Endothelial cell of umbilical vein (primary cell): Measurements from ENCODE around the gene AMIGO2. TPM values are rescaled to one million over a fixed set of nuclear protein-coding genes. Genes with fewer than 3 reads are reported as not detected.

ENCODE experiments used
- BruUV-seq: library from RNA; stranded (reverse); fragments of 400-500 nt; replicated peaks from 2 replicates; lab custom pipeline; 2021; lab: Mats Ljungman, UMichigan
- CTCF ChIA-PET: fragments of 300-600, 350-600 bp; sonication (Branson Sonifier 250); formaldehyde crosslinking; loops from one replicate; lab custom pipeline; 2021; ENCODE audit warnings: antibody characterized with exemption, inconsistent platforms; lab: Charles Lee
- POLR2A ChIA-PET: fragments of 300-600, 350-600 bp; sonication (Branson Sonifier 250); formaldehyde crosslinking; loops from one replicate; lab custom pipeline; 2021; ENCODE audit warnings: antibody characterized with exemption, inconsistent platforms; lab: Charles Lee
- DNase-seq: peaks from one replicate; pipeline ENCODE4 v3.0.0-alpha.2; 2011; ENCODE audit warnings: low read depth, low spot score
- FAIRE-seq: peaks from 2 replicates; lab custom pipeline; 2011; peaks lifted over from hg19 to GRCh38; lab: Jason Lieb, UNC
- H2AFZ ChIP-seq: 2 replicates; pipeline ENCODE4 v1.6.0; 2012; ENCODE audit warnings: low read depth, low read length, control low read depth, inconsistent platforms
- H3K27ac ChIP-seq: 2 replicates; pipeline ENCODE4 v1.5.1; 2011; ENCODE audit warnings: low read depth, mild to moderate bottlenecking, control low read depth, low read length, moderate library complexity; ENCODE audit not compliant: insufficient read depth
- H3K27me3 ChIP-seq, 2 experiments: 2 replicates each; pipeline versions ENCODE4 v1.6.0 to v1.6.1; 2011; ENCODE audit warnings: low read length in 2 of 2, mixed read lengths in 1 of 2; ENCODE audit not compliant: control insufficient read depth in 2 of 2, insufficient read depth in 2 of 2
- H3K36me3 ChIP-seq, 2 experiments: 2 replicates in 1 of 2; 3 replicates in 1 of 2; pipeline ENCODE4 v1.5.1; 2011; ENCODE audit warnings: low read length in 2 of 2, mild to moderate bottlenecking in 1 of 2, moderate library complexity in 1 of 2; ENCODE audit not compliant: control insufficient read depth in 2 of 2, insufficient read depth in 2 of 2; ENCODE audit errors: extremely low read depth in 1 of 2
- H3K4me1 ChIP-seq: 3 replicates; pipeline ENCODE4 v1.5.1; 2011; ENCODE audit warnings: mild to moderate bottlenecking, low read length; ENCODE audit not compliant: control insufficient read depth, insufficient read depth; ENCODE audit errors: extremely low read depth
- H3K4me2 ChIP-seq: 2 replicates; pipeline ENCODE4 v1.6.1; 2011; ENCODE audit warnings: low read length, control low read depth, mixed read lengths; ENCODE audit not compliant: insufficient read depth
- H3K4me3 ChIP-seq, 3 experiments: fragments of 200-600 bp in 1 of 3; sonication (generic), shearing (Covaris generic) in 1 of 3; replicated peaks in 1 of 3; 2 replicates each; pipeline ENCODE4 v1.5.1; 2011 to 2016; ENCODE audit warnings: control low read depth in 3 of 3, low read length in 3 of 3, mild to moderate bottlenecking in 2 of 3, inconsistent platforms in 1 of 3, low read depth in 1 of 3, moderate library complexity in 1 of 3; ENCODE audit not compliant: insufficient read depth in 1 of 3
- H3K79me2 ChIP-seq: 2 replicates; pipeline ENCODE4 v1.6.0; 2012; ENCODE audit warnings: low read length, inconsistent platforms; ENCODE audit not compliant: control insufficient read depth, insufficient read depth
- H3K9ac ChIP-seq: replicated peaks from 2 replicates; pipeline ENCODE3; 2011; ENCODE audit warnings: low read length, control low read depth; ENCODE audit not compliant: insufficient read depth; ENCODE audit errors: extremely low read depth
- H3K9me1 ChIP-seq: replicated peaks from 3 replicates; pipeline ENCODE4 v1.6.0; 2011; ENCODE audit warnings: mild to moderate bottlenecking, low read length; ENCODE audit not compliant: control insufficient read depth, insufficient read depth; ENCODE audit errors: extremely low read depth
- H3K9me3 ChIP-seq: replicated peaks from 2 replicates; pipeline ENCODE4 v1.5.1; 2012; ENCODE audit warnings: low read length, inconsistent platforms; ENCODE audit not compliant: control insufficient read depth, insufficient read depth
- H4K20me1 ChIP-seq: replicated peaks from 2 replicates; pipeline ENCODE3; 2011; ENCODE audit warnings: mild to moderate bottlenecking, low read length; ENCODE audit not compliant: control insufficient read depth, insufficient read depth; ENCODE audit errors: extremely low read depth
- CTCF ChIP-seq, 2 donors: IDR thresholded peaks; 1 replicate in 1 of 2; 2 replicates in 1 of 2; pipeline ENCODE4 v1.5.1; 2011; ENCODE audit warnings: low read length in 2 of 2, mild to moderate bottlenecking in 2 of 2, moderate library complexity in 2 of 2, control low read depth in 1 of 2, inconsistent platforms in 1 of 2, low read depth in 1 of 2; ENCODE audit not compliant: insufficient read depth in 1 of 2; ENCODE audit errors: extremely low read depth in 1 of 2
- EZH2 ChIP-seq: IDR thresholded peaks from 2 replicates; pipeline ENCODE4 v1.6.1; 2012; ENCODE audit warnings: borderline replicate concordance, low read depth, mild to moderate bottlenecking, moderate library complexity, low read length, inconsistent platforms; ENCODE audit not compliant: severe bottlenecking
- FOS ChIP-seq: IDR thresholded peaks from 2 replicates; pipeline ENCODE4 v1.6.1; 2011; ENCODE audit warnings: mild to moderate bottlenecking, low read length, moderate library complexity, borderline replicate concordance; ENCODE audit not compliant: insufficient read depth
- GATA2 ChIP-seq: IDR thresholded peaks from 2 replicates; pipeline ENCODE4 v1.7.0; 2011; ENCODE audit warnings: low read depth, mild to moderate bottlenecking, moderate library complexity, mixed read lengths, low read length; ENCODE audit not compliant: insufficient read length, insufficient read depth
- JUN ChIP-seq: IDR thresholded peaks from 2 replicates; pipeline ENCODE4 v1.6.1; 2011; ENCODE audit warnings: borderline replicate concordance, low read depth; ENCODE audit not compliant: insufficient read length, insufficient read depth
- MAX ChIP-seq: IDR thresholded peaks from 2 replicates; pipeline ENCODE4 v1.6.1; 2011; ENCODE audit not compliant: insufficient read depth, insufficient read length
- MYC ChIP-seq: IDR thresholded peaks from one replicate; pipeline ENCODE4 v1.6.1; 2011; ENCODE audit warnings: mild to moderate bottlenecking, low read depth, low read length
- POLR2A ChIP-seq: IDR thresholded peaks from 2 replicates; pipeline ENCODE4 v1.6.1; 2012; ENCODE audit warnings: low read depth, mild to moderate bottlenecking, control low read depth, low read length
- POLR2AphosphoS5 ChIP-seq: IDR thresholded peaks from 2 replicates; pipeline ENCODE4 v1.6.1; 2012; ENCODE audit warnings: low read depth, mild to moderate bottlenecking, control low read depth, low read length, moderate library complexity; ENCODE audit not compliant: insufficient read depth
- dilution Hi-C: fragments of 300-500 bp; cut with MboI; formaldehyde crosslinking; loops from one replicate; pipeline ENCODE4 v1.15.0; 2019; ENCODE audit warnings: low sequenced_read_pairs; ENCODE audit not compliant: extremely low pct_ligation_motif_present
- intact Hi-C: fragments of 100-400 bp; cut with micrococcal nuclease; formaldehyde crosslinking; loops from one replicate; pipeline ENCODE4 v1.10.0; 2022
- polyA plus RNA-seq, 4 experiments: library from polyadenylated mRNA; depleted of rRNA in 3 of 4; stranded (reverse) in 3 of 4; unstranded in 1 of 4; fragments of >200 nt; gene quantifications; 2 replicates each; pipeline versions ENCODE4 v1.2.1 to v1.2.3, GENCODE V29; 2011 to 2012; ENCODE audit warnings: missing spikeins in 1 of 4
- total RNA-seq: library from RNA; stranded (reverse); gene quantifications from 2 replicates; pipeline ENCODE4 v1.2.3, GENCODE V29; 2021

The AMIGO2 gene
- total and polyA plus RNA-seq, 2 donors (not counting 3 experiments of a cell fraction or from before 2014, with no cell fraction given): 5.4 to 7.5 TPM

GRCh38 chr12:47033789-47034555, 45.8 kb downstream of the AMIGO2 start:
- intact Hi-C loops: loop anchor here (10.0 kb wide), 1 partner anchor 511 kb away; no protein-coding TSS in a partner anchor
- POLR2A ChIA-PET: no interaction called here

More at GRCh38 chr12:47033789-47034555, 45.8 kb downstream of the AMIGO2 start:
- CTCF ChIA-PET: interaction anchor here (1.1 to 6.4 kb wide), 9 partner anchors 12 to 653 kb away, joined by 3 to 306 read pairs (median 31); partner anchors contain the start of genes AMIGO2 and PCED1B
- Histone ChIP-seq H3K9me3 (no peaks in the 10 kb centered on the region), H2AFZ (no peak overlapping the region), H3K9me1 (no peaks in the 10 kb centered on the region), H3K27ac (no peak overlapping the region), H4K20me1 (no peaks in the 10 kb centered on the region), H3K4me3 (no peak overlapping the region), H3K9ac (no peak overlapping the region), H3K36me3 (no peaks in the 10 kb centered on the region), H3K79me2 (no peaks in the 10 kb centered on the region), H3K27me3 (no peaks in the 10 kb centered on the region), H3K4me2 (no peak overlapping the region), H3K4me1 (no peaks in the 10 kb centered on the region)
- dilution Hi-C loops: no loop called here
- FAIRE-seq (no peak), DNase-seq (no peak)
- no peak for TF ChIP-seq POLR2A
- TF ChIP-seq CTCF (IDR thresholded peaks at IDR 0.05; ENCODE audit: extremely low read depth in 1 of 2, insufficient read depth in 1 of 2, low read depth in 1 of 2, low read length in 2 of 2): no peak
- TF ChIP-seq FOS: no peak
- no peak for TF ChIP-seq MAX
- TF ChIP-seq POLR2AphosphoS5: no peak
- no peak for TF ChIP-seq EZH2
- no peak for TF ChIP-seq GATA2
- TF ChIP-seq JUN: no peak
- no peak for TF ChIP-seq MYC
- no TSS peak for BruUV-seq
